Mucosa of descending colon (tissue), 3 donors: ENCODE data around the gene TAS2R43. TPM values are rescaled to one million over a fixed set of nuclear protein-coding genes. Genes with fewer than 3 reads are reported as not detected.
"Not testable (repeated sequence)": the region's sequence is repeated elsewhere in the genome, so short reads cannot be mapped to it uniquely, and the experiment has no call there.

ENCODE experiments used
- ATAC-seq: fragments of 200-7000 bp; cut with Tn5 transposase; one replicate; pipeline ENCODE4 v1.9.1; 2020; ENCODE audit warnings: mild to moderate bottlenecking, moderate library complexity
- DNase-seq, 3 donors: peaks; one replicate each; pipeline ENCODE4 v3.0.0-alpha.2; 2020
- H3K36me3 ChIP-seq: fragments of 200-600 bp; one replicate; pipeline ENCODE4 v1.8.0; 2021; ENCODE audit warnings: low read depth, mild to moderate bottlenecking
- H3K4me1 ChIP-seq: fragments of 200-600 bp; one replicate; pipeline ENCODE4 v1.8.0; 2021; ENCODE audit warnings: low read depth, mild to moderate bottlenecking
- H3K4me3 ChIP-seq: fragments of 200-600 bp; one replicate; pipeline ENCODE4 v1.8.0; 2021; ENCODE audit warnings: mild to moderate bottlenecking
- H3K9me3 ChIP-seq: fragments of 200-600 bp; one replicate; pipeline ENCODE4 v1.8.0; 2021; ENCODE audit warnings: mild to moderate bottlenecking
- CTCF ChIP-seq: fragments of 200-600 bp; IDR thresholded peaks from one replicate; pipeline ENCODE4 v1.8.0; 2022; ENCODE audit warnings: antibody characterized with exemption, mild to moderate bottlenecking
- intact Hi-C, 2 donors: fragments of 100-400 bp; cut with DNase I in 1 of 2; cut with micrococcal nuclease in 1 of 2; formaldehyde crosslinking; loops; one replicate each; pipeline versions ENCODE4 v1.11.0 to v1.11.1; 2022; cut with DNase I, micrococcal nuclease
- total RNA-seq, 3 donors: library from RNA; stranded (reverse); fragmentation: NEBNext Ultra II Directional in 2 of 3; extraction: Animal tissue kit (Norgen Biotek cat#: 25700) in 2 of 3; gene quantifications; one replicate each; pipeline versions ENCODE4 v1.2.1 to v1.2.4, GENCODE V29; 2021 to 2023
- donor health status: DM: no; HTN: no; CAD: no; lungs with moderate emphysema.
- donor health status: DM: no; HTN: no; CAD: no.
- donor health status: DM: no; HTN: yes; CAD: no.

The TAS2R43 gene
- total RNA-seq, 3 donors from 2014 or later, result 0.51 to 1.3 TPM; not detected in 1

DNA sequence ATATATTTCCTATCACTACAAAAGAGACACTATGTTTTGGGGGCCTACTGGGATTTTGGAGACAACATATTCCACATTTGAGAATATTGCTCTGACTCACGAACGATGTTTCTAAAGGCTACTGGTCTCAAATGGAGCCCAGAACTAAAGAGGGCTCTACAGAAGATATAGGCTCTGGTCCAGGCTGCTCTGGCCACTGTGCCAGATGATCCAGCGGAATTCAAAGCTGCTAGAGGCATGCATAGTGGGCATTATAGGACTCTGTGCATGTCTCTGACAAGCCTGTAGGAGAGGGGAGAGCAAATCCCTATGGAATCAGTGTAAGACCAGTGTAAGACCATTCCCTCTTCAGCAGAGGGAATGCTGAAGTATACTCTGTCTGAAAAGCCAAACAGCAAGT is 38.3 kb upstream of the TAS2R43 start:
- no peaks in the 10 kb centered on the region for H3K9me3 ChIP-seq
- TF ChIP-seq CTCF, result no peak
- DNase-seq (no peak), ATAC-seq (no peak)
- H3K36me3 ChIP-seq, result no peaks in the 10 kb centered on the region
- intact Hi-C loops, result no loop called here
- H3K4me3 ChIP-seq, result no peak overlapping the region
- no peaks in the 10 kb centered on the region for H3K4me1 ChIP-seq

DNA sequence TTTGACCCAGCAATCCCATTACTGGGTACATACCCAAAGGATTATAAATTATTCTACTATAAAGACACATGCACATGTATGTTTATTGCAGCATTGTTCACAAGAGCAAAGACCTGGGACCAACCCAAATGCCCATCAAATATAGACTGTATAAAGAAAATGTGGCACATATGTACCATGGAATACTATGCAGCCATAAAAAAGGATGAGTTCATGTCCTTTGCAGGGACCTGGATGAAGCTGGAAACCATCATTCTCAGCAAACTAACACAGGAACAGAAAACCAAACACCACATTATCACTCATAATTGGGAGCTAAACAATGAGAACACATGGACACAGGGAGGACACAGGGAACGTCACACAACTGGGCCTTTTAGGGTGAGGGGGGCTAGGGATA is 22.0 kb upstream of the TAS2R43 start:
- H3K9me3 ChIP-seq, result peaks cover 12% of the 10 kb centered on the region
- intact Hi-C loops, H3K4me3 ChIP-seq, H3K4me1 ChIP-seq, DNase-seq, H3K36me3 ChIP-seq, ATAC-seq: not testable (repeated sequence)

- H3K4me1 ChIP-seq, intact Hi-C loops, ATAC-seq, DNase-seq, H3K9me3 ChIP-seq, H3K36me3 ChIP-seq, H3K4me3 ChIP-seq: not testable (repeated sequence)
Measured at GRCh38 chr12:11111213-11111612, 19.1 kb upstream of the TAS2R43 start.

DNA sequence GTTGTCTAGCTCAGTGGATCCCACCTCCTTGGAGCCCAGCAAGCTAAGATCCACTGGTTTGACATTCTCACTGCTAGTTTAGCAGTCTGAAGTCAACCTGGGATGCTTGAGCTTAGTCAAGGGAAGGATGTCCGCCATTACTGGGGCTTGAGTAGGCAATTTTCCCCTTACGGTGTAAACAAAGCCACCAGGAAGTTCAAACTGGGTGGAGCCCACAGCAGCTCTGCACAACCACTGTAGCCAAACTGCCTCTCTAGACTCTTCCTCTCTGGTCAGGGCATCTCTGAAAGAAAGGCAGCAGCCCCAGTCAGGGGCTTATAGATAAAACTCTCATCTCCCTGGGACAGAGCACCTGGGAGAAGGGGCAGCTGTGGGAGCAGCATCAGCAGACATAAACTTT is 16.7 kb upstream of the TAS2R43 start:
- DNase-seq, result no peak
- H3K36me3 ChIP-seq, result no peaks in the 10 kb centered on the region
- H3K9me3 ChIP-seq, result peaks cover 4% of the 10 kb centered on the region
- TF ChIP-seq CTCF, result no peak
- no peak for ATAC-seq
- intact Hi-C loops, result no loop called here
- no peaks in the 10 kb centered on the region for H3K4me1 ChIP-seq
- H3K4me3 ChIP-seq, result no peak overlapping the region

- intact Hi-C loops, result no loop called here
- ATAC-seq (no peak), DNase-seq (no peak)
- no peak overlapping the region for H3K4me3 ChIP-seq
- peaks cover 4% of the 10 kb centered on the region for H3K9me3 ChIP-seq
- no peaks in the 10 kb centered on the region for H3K36me3 ChIP-seq
- TF ChIP-seq CTCF, result no peak
- no peaks in the 10 kb centered on the region for H3K4me1 ChIP-seq
Measured at GRCh38 chr12:11107719-11108118, 15.6 kb upstream of the TAS2R43 start.

DNA sequence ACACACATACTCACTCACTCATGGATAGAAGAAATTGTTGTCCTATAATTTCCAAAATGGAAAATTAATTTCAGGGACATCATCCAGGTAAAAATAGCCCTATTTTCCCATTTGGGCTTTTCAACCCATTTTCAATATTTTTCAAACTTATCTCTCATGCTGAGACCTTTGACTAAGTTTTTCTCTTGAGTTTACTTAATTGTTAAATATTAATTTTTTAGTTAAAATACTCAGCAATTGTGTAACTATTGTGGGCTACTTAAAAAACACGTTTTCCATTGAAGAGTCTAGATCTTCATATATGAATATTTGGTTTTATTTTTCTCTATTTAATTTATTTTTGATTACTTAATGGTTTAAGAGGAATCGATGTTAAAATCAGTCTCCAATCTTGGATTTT is 14.2 kb upstream of the TAS2R43 start:
- Histone ChIP-seq H3K9me3 (no peaks in the 10 kb centered on the region), H3K4me3 (no peak overlapping the region), H3K36me3 (no peaks in the 10 kb centered on the region), H3K4me1 (no peaks in the 10 kb centered on the region)
- no peak for TF ChIP-seq CTCF
- DNase-seq, result no peak
- intact Hi-C loops, result no loop called here
- ATAC-seq, result no peak

- no peaks in the 10 kb centered on the region for H3K9me3 ChIP-seq
- H3K4me3 ChIP-seq, result no peak overlapping the region
- intact Hi-C loops, result no loop called here
- H3K36me3 ChIP-seq, result no peaks in the 10 kb centered on the region
- ATAC-seq, result no peak
- H3K4me1 ChIP-seq, result no peaks in the 10 kb centered on the region
- DNase-seq, result no peak
- TF ChIP-seq CTCF, result no peak
Measured at GRCh38 chr12:11105546-11105945, 13.4 kb upstream of the TAS2R43 start.

- H3K9me3 ChIP-seq, ATAC-seq, H3K4me1 ChIP-seq, H3K4me3 ChIP-seq, DNase-seq, intact Hi-C loops, H3K36me3 ChIP-seq: not testable (repeated sequence)
Measured at GRCh38 chr12:11094910-11095309, 2.8 kb upstream of the TAS2R43 start.
